Neural cell (in vitro differentiated cells): ENCODE measurements around the gene PDPK1. TPM values are rescaled to one million over a fixed set of nuclear protein-coding genes. Genes with fewer than 3 reads are reported as not detected.

Experiments
- H2AFZ ChIP-seq: fragments of 200-600, 300-800 bp; sonication (generic), shearing (Covaris generic); 2 replicates; pipeline ENCODE4 v1.6.0; 2014; ENCODE audit warnings: low read depth, mild to moderate bottlenecking, antibody characterized with exemption, low read length, moderate library complexity
- H3F3A ChIP-seq: fragments of 200-600 bp; shearing (Covaris generic); 2 replicates; pipeline ENCODE4 v1.6.1; 2016; ENCODE audit warnings: mild to moderate bottlenecking, moderate library complexity, mixed read lengths, antibody characterized with exemption, low read length; ENCODE audit not compliant: insufficient read depth, poor library complexity, severe bottlenecking
- H3K27ac ChIP-seq: fragments of 200-600, 300-800 bp; sonication (generic), shearing (Covaris generic); 2 replicates; pipeline ENCODE4 v1.5.1; 2014; ENCODE audit warnings: mild to moderate bottlenecking, low read length, moderate library complexity
- H3K27me3 ChIP-seq: fragments of 300-800, 200-600 bp; sonication (generic), shearing (Covaris generic); 2 replicates; pipeline ENCODE4 v1.6.0; 2014; ENCODE audit warnings: mild to moderate bottlenecking, low read depth, low read length, moderate library complexity; ENCODE audit not compliant: insufficient read depth
- H3K36me3 ChIP-seq: fragments of 300-800, 200-600 bp; sonication (generic), shearing (Covaris generic); 2 replicates; pipeline ENCODE4 v1.5.1; 2014; ENCODE audit warnings: mild to moderate bottlenecking, antibody characterized with exemption, low read length, moderate library complexity; ENCODE audit not compliant: insufficient read depth
- H3K4me2 ChIP-seq: fragments of 300-800, 200-600 bp; sonication (generic), shearing (Covaris generic); 2 replicates; pipeline ENCODE4 v1.6.0; 2014; ENCODE audit warnings: mild to moderate bottlenecking, low read length
- H3K4me3 ChIP-seq: fragments of 300-800, 200-600 bp; sonication (generic), shearing (Covaris generic); 2 replicates; pipeline ENCODE4 v1.5.1; 2014; ENCODE audit warnings: mild to moderate bottlenecking, low read length, moderate library complexity
- H3K79me2 ChIP-seq: fragments of 200-600 bp; shearing (Covaris generic); replicated peaks from 2 replicates; pipeline ENCODE4 v1.6.0; 2014; ENCODE audit warnings: mild to moderate bottlenecking, low read length, moderate library complexity; ENCODE audit not compliant: insufficient read depth
- H3K9ac ChIP-seq: fragments of 300-800, 200-600 bp; sonication (generic), shearing (Covaris generic); 2 replicates; pipeline ENCODE4 v1.6.1; 2016; ENCODE audit warnings: mild to moderate bottlenecking, low read length, mixed read lengths
- H3K9me2 ChIP-seq: fragments of 200-600 bp; shearing (Covaris generic); 2 replicates; pipeline ENCODE4 v1.6.1; 2016; ENCODE audit warnings: mild to moderate bottlenecking, low read length, mixed read lengths; ENCODE audit not compliant: insufficient read depth
- H3K9me3 ChIP-seq: fragments of 200-600, 300-800 bp; sonication (generic), shearing (Covaris generic); 2 replicates; pipeline ENCODE4 v1.6.1; 2016; ENCODE audit warnings: mild to moderate bottlenecking, mixed run types, low read length, moderate library complexity, mixed read lengths
- H4K20me1 ChIP-seq: fragments of 200-600 bp; shearing (Covaris generic); 2 replicates; pipeline ENCODE4 v1.6.1; 2016; ENCODE audit warnings: mild to moderate bottlenecking, mixed run types; ENCODE audit not compliant: insufficient read depth
- CTCF ChIP-seq: fragments of 450-650 bp; IDR thresholded peaks from 2 replicates; pipeline ENCODE4 v1.5.1; 2014; ENCODE audit warnings: antibody characterized with exemption, mild to moderate bottlenecking, moderate library complexity; ENCODE audit not compliant: poor library complexity, severe bottlenecking
- EP300 ChIP-seq: fragments of 450-650 bp; conservative IDR thresholded peaks from 2 replicates; pipeline ENCODE4 v1.6.1; 2014; ENCODE audit warnings: antibody characterized with exemption, mild to moderate bottlenecking, moderate library complexity; ENCODE audit not compliant: poor library complexity, severe bottlenecking
- EZH2 ChIP-seq: fragments of 200-600, 300-800 bp; shearing (Covaris generic), sonication (generic); IDR thresholded peaks from 2 replicates; pipeline ENCODE4 v1.6.1; 2014; ENCODE audit warnings: antibody characterized with exemption, low read length, borderline replicate concordance, mild to moderate bottlenecking; ENCODE audit not compliant: insufficient read depth, poor library complexity, severe bottlenecking
- MXI1 ChIP-seq: fragments of 450-650 bp; conservative IDR thresholded peaks from 2 replicates; pipeline ENCODE4 v1.6.1; 2014; ENCODE audit warnings: antibody characterized with exemption, mild to moderate bottlenecking; ENCODE audit not compliant: poor library complexity, severe bottlenecking
- POLR2AphosphoS5 ChIP-seq: IDR thresholded peaks from 2 replicates; pipeline ENCODE4 v1.6.1; 2012
- RAD21 ChIP-seq: fragments of 450-650 bp; conservative IDR thresholded peaks from 2 replicates; pipeline ENCODE4 v1.6.1; 2014; ENCODE audit warnings: antibody characterized with exemption, mild to moderate bottlenecking, moderate library complexity
- REST ChIP-seq: IDR thresholded peaks from 2 replicates; pipeline ENCODE4 v1.6.1; 2012; ENCODE audit warnings: borderline replicate concordance
- SMC3 ChIP-seq: fragments of 450-650 bp; conservative IDR thresholded peaks from 2 replicates; pipeline ENCODE4 v1.6.1; 2014; ENCODE audit warnings: antibody characterized with exemption, mild to moderate bottlenecking, moderate library complexity; ENCODE audit not compliant: poor library complexity
- TAF1 ChIP-seq: IDR thresholded peaks from 2 replicates; pipeline ENCODE4 v1.6.1; 2012; ENCODE audit warnings: low read depth
- polyA plus RNA-seq: library from polyadenylated mRNA; depleted of rRNA; stranded (reverse); fragments of >200 nt; gene quantifications from 2 replicates; pipeline ENCODE4 v1.2.3, GENCODE V29; 2014

PDPK1 gene
- polyA plus RNA-seq, 1 donor from 2014 or later = 18.6 TPM

DNA sequence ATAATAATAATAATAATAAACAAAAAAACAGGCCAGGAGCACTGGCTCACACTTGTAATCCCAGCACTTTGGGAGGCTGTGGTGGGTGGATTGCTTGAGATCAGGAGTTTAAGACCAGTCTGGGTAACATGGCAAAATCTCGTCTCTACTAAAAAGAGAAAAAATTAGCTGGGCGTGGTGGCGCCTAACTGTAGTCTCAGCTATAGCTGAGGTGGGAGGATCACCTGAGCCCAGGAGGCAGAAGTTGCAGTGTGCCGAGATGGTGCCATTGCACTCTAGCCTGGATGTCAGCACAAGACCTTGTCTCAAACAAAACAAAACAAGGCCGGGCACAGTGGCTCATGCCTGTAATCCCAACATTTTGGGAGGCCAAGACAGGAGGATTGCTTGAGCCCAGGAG lies 42.8 kb upstream of the PDPK1 start:
- H3K4me3 ChIP-seq = no peak overlapping the region
- no peak overlapping the region for H2AFZ ChIP-seq
- no peaks in the 10 kb centered on the region for H3K9me2 ChIP-seq
- H3K4me2 ChIP-seq = no peak overlapping the region
- no peak overlapping the region for H3K27ac ChIP-seq
- no peaks in the 10 kb centered on the region for H3K9me3 ChIP-seq
- no peak for TF ChIP-seq EZH2
- TF ChIP-seq SMC3 = no peak
- TF ChIP-seq CTCF = no peak
- TF ChIP-seq EP300 = no peak
- TF ChIP-seq POLR2AphosphoS5 = no peak
- no peak for TF ChIP-seq TAF1
- TF ChIP-seq REST = no peak
- TF ChIP-seq RAD21 = no peak
- TF ChIP-seq MXI1 = no peak
- H3K27me3 ChIP-seq = no peaks in the 10 kb centered on the region
- H3F3A ChIP-seq = no peaks in the 10 kb centered on the region
- no peaks in the 10 kb centered on the region for H4K20me1 ChIP-seq
- H3K9ac ChIP-seq = no peak overlapping the region
- no peaks in the 10 kb centered on the region for H3K79me2 ChIP-seq
- H3K36me3 ChIP-seq = no peaks in the 10 kb centered on the region

DNA sequence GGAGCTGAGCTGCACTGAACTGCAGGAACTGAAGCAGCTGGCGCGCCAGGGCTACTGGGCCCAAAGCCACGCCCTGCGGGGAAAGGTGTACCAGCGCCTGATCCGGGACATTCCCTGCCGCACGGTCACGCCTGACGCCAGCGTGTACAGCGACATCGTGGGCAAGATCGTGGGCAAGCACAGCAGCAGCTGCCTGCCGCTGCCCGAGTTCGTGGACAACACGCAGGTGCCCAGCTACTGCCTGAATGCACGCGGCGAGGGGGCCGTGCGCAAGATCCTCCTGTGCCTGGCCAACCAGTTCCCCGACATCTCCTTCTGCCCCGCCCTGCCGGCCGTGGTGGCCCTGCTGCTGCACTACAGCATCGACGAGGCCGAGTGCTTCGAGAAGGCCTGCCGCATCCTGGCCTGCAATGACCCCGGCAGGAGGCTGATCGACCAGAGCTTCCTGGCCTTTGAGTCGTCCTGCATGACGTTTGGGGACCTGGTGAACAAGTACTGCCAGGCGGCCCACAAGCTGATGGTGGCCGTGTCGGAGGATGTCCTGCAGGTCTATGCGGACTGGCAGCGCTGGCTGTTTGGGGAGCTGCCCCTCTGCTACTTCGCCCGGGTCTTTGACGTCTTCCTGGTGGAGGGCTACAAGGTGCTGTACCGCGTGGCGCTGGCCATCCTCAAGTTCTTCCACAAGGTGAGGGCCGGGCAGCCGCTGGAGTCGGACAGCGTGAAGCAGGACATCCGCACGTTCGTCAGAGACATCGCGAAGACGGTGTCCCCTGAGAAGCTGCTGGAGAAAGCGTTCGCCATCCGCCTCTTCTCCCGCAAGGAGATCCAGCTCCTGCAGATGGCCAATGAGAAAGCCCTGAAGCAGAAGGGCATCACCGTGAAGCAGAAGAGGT lies 41.4 kb upstream of the PDPK1 start:
- Histone ChIP-seq H2AFZ (no peak overlapping the region), H3K27me3 (no peaks in the 10 kb centered on the region), H3K27ac (no peak overlapping the region), H3K9me3 (no peaks in the 10 kb centered on the region), H3K9me2 (no peaks in the 10 kb centered on the region), H3K4me2 (no peak overlapping the region), H3F3A (no peaks in the 10 kb centered on the region), H3K9ac (no peak overlapping the region), H3K36me3 (no peaks in the 10 kb centered on the region), H4K20me1 (no peaks in the 10 kb centered on the region), H3K79me2 (no peaks in the 10 kb centered on the region), H3K4me3 (no peak overlapping the region)
- TF ChIP-seq SMC3 (no peak), CTCF (no peak), MXI1 (no peak), TAF1 (no peak), EZH2 (no peak), EP300 (no peak), RAD21 (no peak), POLR2AphosphoS5 (no peak), REST (no peak)
